Activated naive CD4-positive, alpha-beta T cell treated with anti-CD3 and anti-CD28 coated beads, Interleukin-2, amount 10 ng/mL, durations not matched to agents 7 days and 5 days (primary cell): Measurements from ENCODE around the gene ENTPD8.
"Not testable (repeated sequence)": the region's sequence is repeated elsewhere in the genome, so short reads cannot be mapped to it uniquely, and the experiment has no call there.

Experiments used
- CTCF ChIA-PET: fragments of 350-600 bp; sonication (Branson Sonifier 250); formaldehyde crosslinking; loops from one replicate; lab custom pipeline; 2021; ENCODE audit warnings: antibody characterized with exemption; lab: Charles Lee
- DNase-seq: peaks from one replicate; pipeline ENCODE4 v3.0.0-alpha.2; 2020
- H3K27ac Mint-ChIP-seq: one replicate; pipeline ENCODE4 v1.8.0; 2021; ENCODE audit warnings: mild to moderate bottlenecking, moderate library complexity, mixed read lengths
- H3K27me3 Mint-ChIP-seq: one replicate; pipeline ENCODE4 v1.8.0; 2021; ENCODE audit warnings: mild to moderate bottlenecking, mixed read lengths
- H3K36me3 Mint-ChIP-seq: one replicate; pipeline ENCODE4 v1.8.0; 2021; ENCODE audit warnings: mixed read lengths
- H3K4me1 Mint-ChIP-seq: one replicate; pipeline ENCODE4 v1.8.0; 2021; ENCODE audit warnings: mixed read lengths
- H3K4me3 Mint-ChIP-seq: one replicate; pipeline ENCODE4 v1.8.0; 2021; ENCODE audit warnings: mild to moderate bottlenecking, moderate library complexity, mixed read lengths
- H3K9me3 Mint-ChIP-seq: one replicate; pipeline ENCODE4 v1.8.0; 2021; ENCODE audit warnings: mixed read lengths

ENTPD8 gene

DNA sequence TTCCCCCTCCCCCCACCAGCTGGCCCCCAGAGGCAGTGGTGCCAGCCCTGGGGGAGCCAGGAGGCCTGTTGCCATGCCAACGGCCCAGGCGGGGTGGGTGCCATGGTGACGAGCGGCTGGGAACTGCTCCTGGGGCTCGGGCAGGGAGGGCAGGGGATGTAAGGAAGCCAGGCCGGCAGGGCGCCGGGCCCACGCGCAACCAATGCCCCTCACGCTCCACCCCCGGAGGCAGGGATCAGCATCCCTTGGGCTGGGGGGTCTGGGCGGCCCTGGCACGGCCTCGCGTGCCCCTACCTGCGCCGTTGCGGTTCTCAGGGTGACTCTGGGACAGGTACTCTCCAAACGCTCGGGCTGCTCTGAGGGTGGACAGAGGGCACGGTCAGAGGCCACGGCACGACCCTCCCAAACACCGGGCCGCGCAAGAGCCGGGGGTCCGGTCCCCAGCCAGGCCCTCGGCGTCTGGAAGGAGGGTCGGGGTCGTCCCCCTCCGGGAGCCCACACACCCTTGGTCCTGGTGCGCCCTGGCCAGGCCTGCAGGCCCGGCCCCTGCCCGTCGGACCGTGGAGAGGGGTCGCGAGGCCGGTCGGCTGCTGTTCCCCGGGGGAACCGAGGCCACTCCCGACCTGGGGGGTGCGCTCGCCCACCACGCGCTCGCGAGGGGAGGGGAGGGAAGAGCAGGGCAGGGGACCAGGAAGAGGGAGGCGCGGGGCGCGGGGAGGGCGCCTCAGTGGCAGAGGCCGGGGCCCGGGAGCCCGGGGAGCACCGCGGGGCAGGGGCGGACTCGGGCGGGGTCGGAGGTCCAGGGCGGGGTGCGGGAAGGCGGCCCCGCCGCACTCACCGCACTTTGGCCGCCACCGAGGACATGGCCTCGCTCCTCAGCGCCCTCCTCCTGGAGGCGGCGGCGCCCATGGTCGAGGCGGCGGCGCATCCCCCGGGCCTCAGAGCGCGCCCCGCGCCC lies 17.3 kb upstream of the ENTPD8 start:
- DNase-seq: peak; percentile 66
- CTCF ChIA-PET: no interaction called here
- no peaks in the 10 kb centered on the region for H3K9me3 Mint-ChIP-seq

DNA sequence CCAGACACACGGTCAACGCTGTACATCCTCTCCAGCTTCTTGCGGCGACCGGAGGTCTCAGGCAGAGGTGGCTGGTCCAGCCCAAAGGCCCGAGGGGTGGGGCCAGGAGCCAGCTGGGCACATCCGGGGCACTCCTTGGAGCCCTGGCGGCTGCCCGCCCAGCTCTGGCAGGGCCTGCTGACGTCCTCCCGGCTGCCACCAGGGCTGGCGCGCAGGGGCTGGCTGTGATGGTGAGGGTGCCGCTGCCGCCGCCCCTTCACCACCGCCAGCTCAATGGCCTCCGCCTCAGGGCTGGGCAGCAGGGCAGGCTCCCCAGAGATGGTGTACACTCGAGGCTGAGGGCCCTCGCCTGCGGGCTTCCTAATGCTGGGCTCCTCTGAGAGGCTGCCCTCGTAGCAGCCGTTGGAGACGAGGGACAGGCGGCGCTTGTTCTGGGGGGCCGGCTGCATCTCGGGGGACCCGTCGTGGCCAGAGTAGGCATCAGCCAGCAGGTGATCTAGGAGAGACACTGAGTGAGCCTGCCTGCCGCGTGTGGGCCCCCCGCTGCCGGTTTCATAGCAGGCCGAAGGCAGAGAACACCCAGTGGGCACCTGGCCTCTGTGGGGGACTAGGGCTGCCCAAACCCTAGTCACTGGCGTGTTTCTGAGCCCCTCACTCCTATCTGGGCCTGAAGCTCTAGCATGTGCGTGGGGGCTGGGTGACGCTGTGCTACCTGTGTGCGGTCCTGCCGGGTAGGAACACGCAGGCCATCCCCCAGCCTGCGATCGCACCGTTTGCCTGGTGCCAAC lies 16.4 kb upstream of the ENTPD8 start:
- no peaks in the 10 kb centered on the region for H3K9me3 Mint-ChIP-seq
- no peak overlapping the region for H3K27ac Mint-ChIP-seq
- H3K36me3 Mint-ChIP-seq: peaks cover 10% of the 10 kb centered on the region
- DNase-seq: no peak
- peaks cover 5% of the 10 kb centered on the region for H3K27me3 Mint-ChIP-seq
- H3K4me1 Mint-ChIP-seq: peaks cover 53% of the 10 kb centered on the region
- CTCF ChIA-PET: no interaction called here
- H3K4me3 Mint-ChIP-seq: peak overlapping the region; percentile 54

More for the DNA sequence above, 17.3 kb upstream of the ENTPD8 start:
- H3K4me1 Mint-ChIP-seq: peaks cover 52% of the 10 kb centered on the region
- peak overlapping the region; percentile 35 for H3K4me3 Mint-ChIP-seq
- peaks cover 5% of the 10 kb centered on the region for H3K27me3 Mint-ChIP-seq
- H3K27ac Mint-ChIP-seq: peak overlapping the region; percentile 62
- H3K36me3 Mint-ChIP-seq: peaks cover 9% of the 10 kb centered on the region

DNA sequence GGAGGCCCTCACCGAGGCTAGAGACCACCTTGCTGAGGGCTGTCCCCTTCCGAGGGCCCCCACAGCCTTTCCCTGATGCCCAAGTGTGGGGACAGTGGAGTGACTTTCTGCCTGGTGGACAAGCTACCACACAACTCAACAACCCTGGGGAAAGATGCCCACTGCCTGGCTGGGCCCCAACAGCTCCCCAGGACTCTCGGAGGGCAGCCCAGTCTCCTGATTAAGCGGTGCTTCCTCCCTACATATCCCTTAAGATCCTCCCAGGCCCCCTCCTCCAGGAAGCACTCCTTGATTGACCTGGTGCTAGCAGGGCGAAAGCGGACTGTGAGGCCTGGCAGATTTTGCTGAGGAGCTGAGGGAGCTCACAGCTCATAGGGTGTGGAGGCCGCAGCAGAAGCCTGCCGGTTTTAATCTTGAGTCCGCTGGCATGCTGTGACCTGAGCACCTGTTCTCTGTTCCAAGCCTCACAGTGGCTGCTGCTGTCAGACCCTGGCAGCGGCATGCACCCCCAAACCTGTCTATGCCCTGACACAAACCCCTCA lies 15.8 kb upstream of the ENTPD8 start:
- H3K27me3 Mint-ChIP-seq: peaks cover 3% of the 10 kb centered on the region
- H3K9me3 Mint-ChIP-seq: no peaks in the 10 kb centered on the region
- DNase-seq: peak; percentile 19
- peak overlapping the region; percentile 15 for H3K4me3 Mint-ChIP-seq
- CTCF ChIA-PET: no interaction called here
- no peak overlapping the region for H3K27ac Mint-ChIP-seq
- H3K4me1 Mint-ChIP-seq: peaks cover 57% of the 10 kb centered on the region
- H3K36me3 Mint-ChIP-seq: peaks cover 10% of the 10 kb centered on the region

DNA sequence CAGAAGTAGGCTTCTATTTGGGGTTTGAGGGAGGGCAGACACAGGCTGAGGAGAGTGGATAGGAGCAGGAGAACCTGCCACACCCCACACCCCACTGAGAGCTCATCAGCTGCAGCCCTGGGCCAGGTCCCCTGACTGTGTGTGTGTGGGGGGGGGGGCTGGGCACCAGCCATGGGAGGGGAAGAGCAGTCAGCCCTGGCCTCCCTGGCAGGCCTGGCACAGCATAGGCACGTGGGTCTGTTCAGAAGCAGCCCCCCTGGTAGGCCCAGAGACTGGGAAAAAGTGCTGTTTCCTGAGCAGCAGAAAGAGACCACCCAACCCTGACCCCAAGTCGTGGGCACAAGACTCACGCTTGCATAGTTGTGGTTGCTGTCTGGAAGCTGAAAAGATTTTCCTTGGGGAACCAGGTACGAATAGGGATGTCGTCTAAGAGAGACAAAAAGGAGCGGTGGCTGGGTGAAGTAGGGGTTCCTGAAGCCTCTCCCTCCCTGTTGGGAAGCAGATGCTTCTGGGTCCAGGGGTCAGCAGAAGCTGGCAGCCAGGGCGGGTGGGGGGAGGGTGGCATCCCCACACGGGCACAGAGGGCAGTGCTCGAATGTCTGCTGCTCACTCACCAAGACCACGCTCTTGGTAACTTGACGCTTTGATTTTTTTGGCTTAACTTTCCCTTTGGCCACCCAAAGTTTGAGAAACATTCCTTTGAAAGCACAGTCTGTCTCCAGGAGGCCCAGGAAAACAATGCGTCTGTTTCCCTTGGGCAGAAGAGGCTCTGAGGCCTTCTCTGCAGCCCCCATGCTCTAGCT lies 15.1 kb upstream of the ENTPD8 start:
- H3K9me3 Mint-ChIP-seq: no peaks in the 10 kb centered on the region
- CTCF ChIA-PET: no interaction called here
- H3K27me3 Mint-ChIP-seq: no peaks in the 10 kb centered on the region
- no peak overlapping the region for H3K27ac Mint-ChIP-seq
- H3K4me1 Mint-ChIP-seq: peaks cover 55% of the 10 kb centered on the region
- DNase-seq: peak; percentile 18
- H3K36me3 Mint-ChIP-seq: peaks cover 10% of the 10 kb centered on the region
- H3K4me3 Mint-ChIP-seq: peak overlapping the region; percentile 21

- CTCF ChIA-PET: no interaction called here
- peak; percentile 19 for DNase-seq
- H3K36me3 Mint-ChIP-seq: peaks cover 10% of the 10 kb centered on the region
- H3K27ac Mint-ChIP-seq: no peak overlapping the region
- H3K4me3 Mint-ChIP-seq: no peak overlapping the region
- H3K4me1 Mint-ChIP-seq: peaks cover 52% of the 10 kb centered on the region
- no peaks in the 10 kb centered on the region for H3K27me3 Mint-ChIP-seq
- no peaks in the 10 kb centered on the region for H3K9me3 Mint-ChIP-seq
Observed at GRCh38 chr9:137455359-137455991, 14.3 kb upstream of the ENTPD8 start.

- Mint-ChIP-seq H3K9me3 (no peaks in the 10 kb centered on the region), H3K4me1 (peaks cover 52% of the 10 kb centered on the region), H3K27me3 (no peaks in the 10 kb centered on the region), H3K4me3 (peak overlapping the region; percentile 52), H3K36me3 (peaks cover 14% of the 10 kb centered on the region), H3K27ac (peak overlapping the region; percentile 72)
- CTCF ChIA-PET: no interaction called here
- peak; percentile 20 for DNase-seq
Observed at GRCh38 chr9:137454597-137455358, 13.6 kb upstream of the ENTPD8 start.

DNA sequence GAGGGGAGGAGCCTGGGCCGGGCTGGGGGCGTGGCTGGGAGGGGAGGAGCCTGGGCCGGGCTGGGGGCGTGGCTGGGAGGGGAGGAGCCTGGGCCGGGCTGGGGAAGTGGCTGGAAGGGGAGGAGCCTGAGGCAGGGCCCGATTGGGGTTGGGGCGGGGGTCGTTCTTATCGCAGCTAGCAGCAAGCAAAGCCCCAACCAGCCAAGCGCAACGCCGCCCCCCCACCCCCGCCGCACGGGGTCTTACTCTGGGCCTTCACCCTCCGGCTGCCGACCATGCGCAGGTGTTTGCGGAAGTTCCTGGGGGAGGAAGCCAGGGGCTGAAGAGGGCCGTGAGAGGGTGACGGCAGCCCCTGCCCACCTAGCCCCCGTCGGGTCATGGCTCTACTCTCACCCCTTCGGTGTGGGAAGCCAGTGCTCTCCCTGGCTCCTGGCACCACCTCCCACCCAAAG lies 13.0 kb upstream of the ENTPD8 start:
- peaks cover 51% of the 10 kb centered on the region for H3K4me1 Mint-ChIP-seq
- peak overlapping the region; percentile 72 for H3K27ac Mint-ChIP-seq
- H3K36me3 Mint-ChIP-seq: peaks cover 18% of the 10 kb centered on the region
- peak; percentile 76 for DNase-seq
- CTCF ChIA-PET: no interaction called here
- no peaks in the 10 kb centered on the region for H3K9me3 Mint-ChIP-seq
- no peaks in the 10 kb centered on the region for H3K27me3 Mint-ChIP-seq
- peak overlapping the region; percentile 52 for H3K4me3 Mint-ChIP-seq

DNA sequence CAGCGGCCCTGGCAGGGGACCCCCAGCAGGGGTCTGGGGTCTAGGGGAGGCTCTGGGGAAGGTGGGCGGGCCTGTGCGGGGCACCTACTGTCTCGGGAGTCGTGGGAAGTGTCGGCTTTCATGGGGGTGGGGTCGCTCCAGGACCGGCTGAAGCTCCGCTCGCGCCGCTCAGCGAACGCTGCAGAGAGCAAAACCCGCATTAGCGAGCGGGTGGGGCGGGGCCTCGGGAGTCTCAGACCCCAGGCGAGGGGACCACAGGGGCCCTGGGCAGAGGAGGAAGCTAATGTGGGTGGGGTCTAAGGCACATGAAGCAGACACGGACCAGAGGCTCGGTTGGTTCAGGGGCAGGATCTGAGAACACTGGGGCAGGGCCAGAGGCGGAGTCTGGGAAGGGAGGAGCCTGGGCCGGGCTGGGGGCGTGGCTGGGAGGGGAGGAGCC lies 12.5 kb upstream of the ENTPD8 start:
- CTCF ChIA-PET: no interaction called here
- Mint-ChIP-seq H3K9me3 (no peaks in the 10 kb centered on the region), H3K27me3 (no peaks in the 10 kb centered on the region), H3K4me3 (peak overlapping the region; percentile 10), H3K4me1 (peaks cover 54% of the 10 kb centered on the region), H3K36me3 (peaks cover 18% of the 10 kb centered on the region), H3K27ac (peak overlapping the region; percentile 28)
- DNase-seq: peak; percentile 73

DNA sequence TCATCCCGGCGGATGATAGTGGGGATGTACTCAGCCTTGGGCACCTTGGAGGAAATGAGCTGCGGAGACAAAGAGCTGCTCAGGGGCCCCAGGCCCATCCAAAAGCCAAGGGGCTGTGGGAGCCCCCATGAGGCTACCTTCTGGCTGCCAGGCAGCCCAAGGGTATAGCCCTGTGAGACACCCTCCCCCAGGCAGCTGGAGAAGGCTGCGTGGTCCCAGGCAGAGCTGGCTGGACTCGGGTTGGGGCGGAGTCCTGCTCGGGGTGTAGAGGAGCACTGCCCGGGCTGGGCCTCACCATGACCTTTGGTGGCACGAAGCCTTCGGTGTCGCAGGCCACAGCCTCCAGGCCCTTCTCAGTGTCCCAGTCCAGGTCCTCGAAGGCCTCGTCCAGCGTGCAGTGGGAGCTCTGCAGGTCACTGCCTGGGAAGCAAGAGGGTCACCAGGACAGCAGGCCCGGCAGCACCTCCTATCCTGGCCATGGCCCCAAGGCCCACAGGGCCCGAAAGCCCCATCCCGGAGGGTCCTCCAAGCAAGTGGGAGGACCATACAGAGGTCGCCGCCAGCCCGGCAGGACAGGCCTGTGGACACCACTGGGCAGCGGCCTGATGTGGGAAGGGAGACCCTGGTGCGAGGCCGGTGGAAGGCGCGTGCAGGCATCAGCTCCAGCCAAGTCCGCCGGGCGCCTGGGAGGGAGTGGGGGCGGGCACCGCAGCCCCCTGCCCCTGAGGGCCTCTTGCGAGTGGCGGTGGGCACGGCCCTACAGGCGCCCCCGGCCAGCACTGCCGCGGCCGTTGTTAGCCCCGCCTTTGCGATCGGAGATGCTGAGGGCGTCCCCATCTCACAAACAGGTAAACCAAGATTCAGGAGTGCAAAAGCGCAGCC lies 11.8 kb upstream of the ENTPD8 start:
- Mint-ChIP-seq H3K4me1 (peaks cover 54% of the 10 kb centered on the region), H3K36me3 (peaks cover 18% of the 10 kb centered on the region), H3K4me3 (no peak overlapping the region), H3K27me3 (no peaks in the 10 kb centered on the region), H3K27ac (no peak overlapping the region), H3K9me3 (no peaks in the 10 kb centered on the region)
- DNase-seq: peak; percentile 20
- CTCF ChIA-PET: interaction anchor here (0.8 kb wide), 1 partner anchor 10 kb away, joined by 4 read pairs; no protein-coding TSS in a partner anchor

GRCh38 chr9:137452006-137452760 lies 11.0 kb upstream of the ENTPD8 start:
- peak overlapping the region; percentile 64 for H3K27ac Mint-ChIP-seq
- DNase-seq: peak; percentile 24

DNA sequence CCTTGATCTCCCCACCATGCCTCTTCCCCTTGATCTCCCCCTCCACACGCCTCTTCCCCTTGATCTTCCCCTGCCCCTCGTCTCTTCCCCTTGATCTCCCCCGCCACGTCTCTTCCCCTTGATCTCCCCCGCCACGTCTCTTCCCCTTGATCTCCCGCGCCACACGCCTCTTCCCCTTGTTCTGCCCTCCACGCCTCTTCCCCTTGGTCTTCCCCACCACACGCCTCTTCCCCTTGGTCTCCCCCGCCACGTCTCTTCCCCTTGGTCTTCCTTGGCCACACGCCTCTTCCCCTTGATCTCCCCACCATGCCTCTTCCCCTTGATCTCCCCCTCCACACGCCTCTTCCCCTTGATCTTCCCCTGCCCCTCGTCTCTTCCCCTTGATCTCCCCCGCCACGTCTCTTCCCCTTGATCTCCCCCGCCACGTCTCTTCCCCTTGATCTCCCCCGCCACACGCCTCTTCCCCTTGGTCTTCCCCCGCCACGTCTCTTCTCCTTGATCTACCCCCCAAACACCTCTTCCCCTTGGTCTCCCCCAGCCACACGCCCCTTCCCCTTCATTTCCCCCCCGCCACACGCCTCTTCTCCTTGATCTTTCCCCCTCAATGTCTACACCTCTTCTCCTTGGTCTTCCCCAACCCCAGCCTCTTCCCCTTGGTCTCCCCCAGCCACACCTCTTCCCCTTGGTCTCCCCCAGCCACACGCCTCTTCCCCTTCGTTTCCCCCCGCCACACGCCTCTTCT lies 10.3 kb upstream of the ENTPD8 start:
- DNase-seq: peak; percentile 39
- Mint-ChIP-seq H3K27me3 (peaks cover 12% of the 10 kb centered on the region), H3K4me1 (peaks cover 52% of the 10 kb centered on the region), H3K36me3 (peaks cover 16% of the 10 kb centered on the region)
- H3K4me3 Mint-ChIP-seq, CTCF ChIA-PET, H3K9me3 Mint-ChIP-seq, H3K27ac Mint-ChIP-seq: not testable (repeated sequence)

More at GRCh38 chr9:137452006-137452760, 11.0 kb upstream of the ENTPD8 start:
- peaks cover 5% of the 10 kb centered on the region for H3K27me3 Mint-ChIP-seq
- H3K4me3 Mint-ChIP-seq: no peak overlapping the region
- H3K4me1 Mint-ChIP-seq: peaks cover 54% of the 10 kb centered on the region
- CTCF ChIA-PET: interaction anchor here (0.8 kb wide), 1 partner anchor 9 kb away, joined by 4 read pairs; no protein-coding TSS in a partner anchor
- peaks cover 18% of the 10 kb centered on the region for H3K36me3 Mint-ChIP-seq
- no peaks in the 10 kb centered on the region for H3K9me3 Mint-ChIP-seq
